HG03342 (cell line): ENCODE measurements around the gene PEX12.
"Not testable (repeated sequence)": the region's sequence is repeated elsewhere in the genome, so short reads cannot be mapped to it uniquely, and the experiment has no call there.

Experiments used
- ATAC-seq: cut with Tn5 transposase; IDR thresholded peaks from one replicate; pipeline ENCODE4 v1.9.1; 2021; ENCODE audit warnings: mild to moderate bottlenecking, moderate library complexity; ENCODE audit not compliant: unreplicated experiment

PEX12 gene

GRCh38 chr17:35578197-35578928 is at the start of gene PEX12:
PEX12 (minus strand) TSS chr17:35578571; CDS start chr17:35578021, 550 bp downstream.
- peak; percentile 79 for ATAC-seq

GRCh38 chr17:35627417-35627816 is 49.0 kb upstream of the PEX12 start:
- ATAC-seq = no peak

GRCh38 chr17:35621768-35622167 is 43.4 kb upstream of the PEX12 start:
- ATAC-seq = no peak

- no peak for ATAC-seq
Measured at GRCh38 chr17:35618628-35619027, 40.3 kb upstream of the PEX12 start.

- ATAC-seq = no peak
Measured at GRCh38 chr17:35617505-35617904, 39.1 kb upstream of the PEX12 start.

GRCh38 chr17:35616536-35616935 is 38.2 kb upstream of the PEX12 start:
- no peak for ATAC-seq

- no peak for ATAC-seq
Measured at GRCh38 chr17:35614810-35615209, 36.4 kb upstream of the PEX12 start.

GRCh38 chr17:35612924-35613521 is 34.7 kb upstream of the PEX12 start:
- ATAC-seq = no peak

- ATAC-seq = not testable (repeated sequence)
Measured at GRCh38 chr17:35610746-35611145, 32.4 kb upstream of the PEX12 start.

- ATAC-seq = no peak
Measured at GRCh38 chr17:35609831-35610230, 31.5 kb upstream of the PEX12 start.

GRCh38 chr17:35607239-35607847 is 29.0 kb upstream of the PEX12 start:
- no peak for ATAC-seq

GRCh38 chr17:35605678-35606077 is 27.3 kb upstream of the PEX12 start:
- no peak for ATAC-seq

GRCh38 chr17:35603674-35604073 is 25.3 kb upstream of the PEX12 start:
- no peak for ATAC-seq

GRCh38 chr17:35597604-35598003 is 19.2 kb upstream of the PEX12 start:
- ATAC-seq = no peak

- no peak for ATAC-seq
Measured at GRCh38 chr17:35596530-35597233, 18.3 kb upstream of the PEX12 start.

- no peak for ATAC-seq
Measured at GRCh38 chr17:35596072-35596471, 17.7 kb upstream of the PEX12 start.

- ATAC-seq = no peak
Measured at GRCh38 chr17:35588196-35588920, 10.0 kb upstream of the PEX12 start.

- peak; percentile 87 for ATAC-seq
Measured at GRCh38 chr17:35587074-35587961, 8.9 kb upstream of the PEX12 start, which contains the start of gene AP2B1. AP2B1 (plus strand) TSS chr17:35587322; CDS start chr17:35594031, 6,709 bp downstream.

- peak; percentile 5 for ATAC-seq
Measured at GRCh38 chr17:35586569-35587073, 8.2 kb upstream of the PEX12 start.

- ATAC-seq = no peak
Measured at GRCh38 chr17:35584061-35584460, 5.7 kb upstream of the PEX12 start.
